B cell (primary cell): ENCODE data around the gene RIOK3.

Experiments used
- EZH2 ChIP-seq: IDR thresholded peaks from 2 replicates; pipeline ENCODE4 v1.6.1; 2012; ENCODE audit warnings: borderline replicate concordance, low read depth, mild to moderate bottlenecking, moderate library complexity, low read length; ENCODE audit not compliant: insufficient read depth, poor library complexity, severe bottlenecking
- TF ChIP-seq, protein P1 (sequence below): fragments of 200-600 bp; IDR thresholded peaks from one replicate; pipeline ENCODE4 v1.8.0; 2022; ENCODE audit warnings: antibody characterized with exemption, mild to moderate bottlenecking

- TF ChIP-seq, protein P1, sequence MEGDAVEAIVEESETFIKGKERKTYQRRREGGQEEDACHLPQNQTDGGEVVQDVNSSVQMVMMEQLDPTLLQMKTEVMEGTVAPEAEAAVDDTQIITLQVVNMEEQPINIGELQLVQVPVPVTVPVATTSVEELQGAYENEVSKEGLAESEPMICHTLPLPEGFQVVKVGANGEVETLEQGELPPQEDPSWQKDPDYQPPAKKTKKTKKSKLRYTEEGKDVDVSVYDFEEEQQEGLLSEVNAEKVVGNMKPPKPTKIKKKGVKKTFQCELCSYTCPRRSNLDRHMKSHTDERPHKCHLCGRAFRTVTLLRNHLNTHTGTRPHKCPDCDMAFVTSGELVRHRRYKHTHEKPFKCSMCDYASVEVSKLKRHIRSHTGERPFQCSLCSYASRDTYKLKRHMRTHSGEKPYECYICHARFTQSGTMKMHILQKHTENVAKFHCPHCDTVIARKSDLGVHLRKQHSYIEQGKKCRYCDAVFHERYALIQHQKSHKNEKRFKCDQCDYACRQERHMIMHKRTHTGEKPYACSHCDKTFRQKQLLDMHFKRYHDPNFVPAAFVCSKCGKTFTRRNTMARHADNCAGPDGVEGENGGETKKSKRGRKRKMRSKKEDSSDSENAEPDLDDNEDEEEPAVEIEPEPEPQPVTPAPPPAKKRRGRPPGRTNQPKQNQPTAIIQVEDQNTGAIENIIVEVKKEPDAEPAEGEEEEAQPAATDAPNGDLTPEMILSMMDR: no peak
- no peak for TF ChIP-seq EZH2
Observed at GRCh38 chr18:23462876-23463275, 9.8 kb downstream of the RIOK3 start.
